Measurements from ENCODE around the gene TLCD2.

TLCD2 gene

GRCh38 chr17:1727876-1728630 is 17.9 kb upstream of the TLCD2 start:
- no peak for TF ChIP-seq CTCF (IDR thresholded peaks at IDR 0.05; ENCODE audit: low read depth, low read length)
- H3K9me3 ChIP-seq (ENCODE audit: severe bottlenecking): no peaks in the 10 kb centered on the region
- no peak overlapping the region for H3K27ac ChIP-seq
- DNase-seq: no peak
- no peaks in the 10 kb centered on the region for H3K27me3 ChIP-seq (ENCODE audit: insufficient read depth, low read depth, severe bottlenecking)
- H3K36me3 ChIP-seq: peaks cover 18% of the 10 kb centered on the region
- H3K4me3 ChIP-seq (ENCODE audit: low read depth, low read length): no peak overlapping the region

GRCh38 chr17:1727258-1727789 is 17.1 kb upstream of the TLCD2 start:
- Histone ChIP-seq H3K4me3 (ENCODE audit: low read depth, low read length) (no peak overlapping the region), H3K9me3 (ENCODE audit: severe bottlenecking) (no peaks in the 10 kb centered on the region), H3K27ac (no peak overlapping the region), H3K36me3 (peaks cover 18% of the 10 kb centered on the region), H3K27me3 (ENCODE audit: insufficient read depth, low read depth, severe bottlenecking) (no peaks in the 10 kb centered on the region)
- no peak for TF ChIP-seq CTCF (IDR thresholded peaks at IDR 0.05; ENCODE audit: low read depth, low read length)
- no peak for DNase-seq

GRCh38 chr17:1726626-1727257 is 16.6 kb upstream of the TLCD2 start:
- TF ChIP-seq CTCF (IDR thresholded peaks at IDR 0.05; ENCODE audit: low read depth, low read length): no peak
- no peaks in the 10 kb centered on the region for H3K27me3 ChIP-seq (ENCODE audit: insufficient read depth, low read depth, severe bottlenecking)
- H3K27ac ChIP-seq: no peak overlapping the region
- no peaks in the 10 kb centered on the region for H3K9me3 ChIP-seq (ENCODE audit: severe bottlenecking)
- H3K36me3 ChIP-seq: peaks cover 18% of the 10 kb centered on the region
- DNase-seq: no peak
- H3K4me3 ChIP-seq (ENCODE audit: low read depth, low read length): no peak overlapping the region

GRCh38 chr17:1725642-1726511 is 15.7 kb upstream of the TLCD2 start:
- no peak overlapping the region for H3K27ac ChIP-seq
- H3K4me3 ChIP-seq (ENCODE audit: low read depth, low read length): no peak overlapping the region
- no peaks in the 10 kb centered on the region for H3K27me3 ChIP-seq (ENCODE audit: insufficient read depth, low read depth, severe bottlenecking)
- no peaks in the 10 kb centered on the region for H3K9me3 ChIP-seq (ENCODE audit: severe bottlenecking)
- TF ChIP-seq CTCF (IDR thresholded peaks at IDR 0.05; ENCODE audit: low read depth, low read length): no peak
- H3K36me3 ChIP-seq: peaks cover 17% of the 10 kb centered on the region
- no peak for DNase-seq

- TF ChIP-seq CTCF (IDR thresholded peaks at IDR 0.05; ENCODE audit: low read depth, low read length): no peak
- peak; percentile 43 for DNase-seq
- Histone ChIP-seq H3K27ac (peak overlapping the region; percentile 60), H3K27me3 (ENCODE audit: insufficient read depth, low read depth, severe bottlenecking) (no peaks in the 10 kb centered on the region), H3K36me3 (peaks cover 16% of the 10 kb centered on the region), H3K9me3 (ENCODE audit: severe bottlenecking) (no peaks in the 10 kb centered on the region), H3K4me3 (ENCODE audit: low read depth, low read length) (peak overlapping the region; percentile 67)
Observed at GRCh38 chr17:1724869-1725641, 14.9 kb upstream of the TLCD2 start.

Measured in WERI-Rb-1 (cell line).